RWPE2 (cell line): ENCODE data around the gene SCGB3A1.

Experiments
- ATAC-seq: fragments of 200-7000 bp; cut with Tn5 transposase; 3 replicates; pipeline ENCODE4 v1.9.1; 2021; ENCODE audit warnings: low read depth
- DNase-seq: peaks from one replicate; pipeline ENCODE4 v3.0.0-alpha.2; 2020; ENCODE audit warnings: low spot score
- H3K27ac ChIP-seq: fragments of 450-650 bp; 2 replicates; pipeline ENCODE4 v1.5.1; 2017; ENCODE audit warnings: mild to moderate bottlenecking; ENCODE audit not compliant: poor library complexity, severe bottlenecking
- H3K27me3 ChIP-seq: fragments of 250-450 bp; sonication (Bioruptor Pico); 2 replicates; pipeline ENCODE4 v1.5.1; 2021; ENCODE audit warnings: mild to moderate bottlenecking, moderate library complexity; ENCODE audit not compliant: insufficient read depth, poor library complexity, severe bottlenecking
- H3K36me3 ChIP-seq: fragments of 250-450 bp; sonication (Bioruptor Pico); 2 replicates; pipeline ENCODE4 v1.5.1; 2020; ENCODE audit warnings: low read depth, mild to moderate bottlenecking, moderate library complexity
- H3K4me1 ChIP-seq: fragments of 250-450 bp; sonication (Bioruptor Pico); 2 replicates; pipeline ENCODE4 v1.5.1; 2021; ENCODE audit warnings: mild to moderate bottlenecking, moderate library complexity; ENCODE audit not compliant: insufficient read depth, poor library complexity, severe bottlenecking
- H3K4me3 ChIP-seq: fragments of 250-450 bp; sonication (Bioruptor Pico); 2 replicates; pipeline ENCODE4 v1.5.1; 2021; ENCODE audit warnings: mild to moderate bottlenecking, moderate library complexity; ENCODE audit not compliant: severe bottlenecking
- H3K9me3 ChIP-seq: fragments of 250-450 bp; sonication (Bioruptor Pico); 2 replicates; pipeline ENCODE4 v1.5.1; 2021; ENCODE audit warnings: mild to moderate bottlenecking, moderate library complexity; ENCODE audit not compliant: severe bottlenecking
- CTCF ChIP-seq: fragments of 450-650 bp; IDR thresholded peaks from one replicate; pipeline ENCODE4 v1.5.1; 2017; ENCODE audit warnings: mild to moderate bottlenecking, moderate library complexity; ENCODE audit not compliant: poor library complexity, severe bottlenecking

Gene SCGB3A1

GRCh38 chr5:180625791-180626660 lies 34.7 kb upstream of the SCGB3A1 start:
- no peak for TF ChIP-seq CTCF
- H3K27ac ChIP-seq = no peak overlapping the region
- H3K27me3 ChIP-seq = peaks cover 18% of the 10 kb centered on the region
- no peak for ATAC-seq
- H3K36me3 ChIP-seq = no peaks in the 10 kb centered on the region
- H3K4me1 ChIP-seq = no peaks in the 10 kb centered on the region
- no peak for DNase-seq
- no peaks in the 10 kb centered on the region for H3K9me3 ChIP-seq
- H3K4me3 ChIP-seq = no peak overlapping the region

GRCh38 chr5:180625125-180625790 lies 34.0 kb upstream of the SCGB3A1 start:
- ATAC-seq = no peak
- peaks cover 24% of the 10 kb centered on the region for H3K27me3 ChIP-seq
- H3K36me3 ChIP-seq = no peaks in the 10 kb centered on the region

GRCh38 chr5:180624587-180624986 lies 33.3 kb upstream of the SCGB3A1 start:
- ATAC-seq (no peak), DNase-seq (no peak)
- H3K36me3 ChIP-seq = no peaks in the 10 kb centered on the region
- no peak overlapping the region for H3K4me3 ChIP-seq
- H3K4me1 ChIP-seq = no peaks in the 10 kb centered on the region
- peaks cover 30% of the 10 kb centered on the region for H3K27me3 ChIP-seq
- no peaks in the 10 kb centered on the region for H3K9me3 ChIP-seq
- no peak overlapping the region for H3K27ac ChIP-seq
- no peak for TF ChIP-seq CTCF

More at GRCh38 chr5:180625125-180625790, 34.0 kb upstream of the SCGB3A1 start:
- DNase-seq = no peak
- no peak overlapping the region for H3K4me3 ChIP-seq
- no peak for TF ChIP-seq CTCF
- H3K27ac ChIP-seq = no peak overlapping the region
- H3K9me3 ChIP-seq = no peaks in the 10 kb centered on the region
- no peaks in the 10 kb centered on the region for H3K4me1 ChIP-seq

GRCh38 chr5:180623844-180624243 lies 32.5 kb upstream of the SCGB3A1 start:
- DNase-seq = no peak
- Histone ChIP-seq H3K27ac (no peak overlapping the region), H3K4me3 (no peak overlapping the region), H3K4me1 (no peaks in the 10 kb centered on the region), H3K9me3 (no peaks in the 10 kb centered on the region), H3K27me3 (peaks cover 35% of the 10 kb centered on the region), H3K36me3 (no peaks in the 10 kb centered on the region)
- TF ChIP-seq CTCF = no peak
- ATAC-seq = no peak
